Stimulated activated CD4-positive, alpha-beta T cell treated with anti-CD3 and anti-CD28 coated beads, TNF-alpha, amount 100 ng/mL, for 48 hours (primary cell): ENCODE measurements around the gene PPP2R3C.
A peak's percentile ranks its signal among the peaks of the same experiment; 100 is the strongest.
"Not testable (repeated sequence)": the region's sequence is repeated elsewhere in the genome, so short reads cannot be mapped to it uniquely, and the experiment has no call there.

Source experiments
- DNase-seq, 3 donors: peaks; one replicate each; pipeline ENCODE4 v3.0.0-alpha.2; 2020; ENCODE audit warnings: low read depth in 3 of 3

The PPP2R3C gene

GRCh38 chr14:35121887-35122695 lies at the start of gene PPP2R3C, which contains the start of gene PRORP:
TSS of gene PPP2R3C (minus strand) at chr14:35121990. CDS start at chr14:35121959, 31 bp downstream.
TSS of gene PRORP (plus strand) at chr14:35122552. CDS start at chr14:35123246, 694 bp downstream.
- peak; percentile 79 to 83 (median 82) for DNase-seq

GRCh38 chr14:35167496-35167895 lies 45.7 kb upstream of the PPP2R3C start:
- no peak for DNase-seq

- no peak for DNase-seq
These were observed 43.1 kb upstream of the PPP2R3C start for GRCh38 chr14:35164849-35165248.

- no peak for DNase-seq
These were observed 41.6 kb upstream of the PPP2R3C start for GRCh38 chr14:35163384-35163783.

- DNase-seq: no peak
These were observed 39.4 kb upstream of the PPP2R3C start for GRCh38 chr14:35161231-35161630.

- no peak for DNase-seq
These were observed 38.1 kb upstream of the PPP2R3C start for GRCh38 chr14:35159742-35160409.

GRCh38 chr14:35158951-35159653 lies 37.3 kb upstream of the PPP2R3C start:
- no peak for DNase-seq

GRCh38 chr14:35158491-35158890 lies 36.7 kb upstream of the PPP2R3C start:
- no peak for DNase-seq

GRCh38 chr14:35155962-35156361 lies 34.2 kb upstream of the PPP2R3C start:
- DNase-seq: no peak

- DNase-seq: no peak
These were observed 32.2 kb upstream of the PPP2R3C start for GRCh38 chr14:35154016-35154415.

GRCh38 chr14:35152531-35152930 lies 30.7 kb upstream of the PPP2R3C start:
- DNase-seq: not testable (repeated sequence)

- no peak for DNase-seq
These were observed 27.4 kb upstream of the PPP2R3C start for GRCh38 chr14:35149239-35149638.

GRCh38 chr14:35147711-35148110 lies 25.9 kb upstream of the PPP2R3C start:
- DNase-seq: no peak

GRCh38 chr14:35147186-35147585 lies 25.4 kb upstream of the PPP2R3C start:
- DNase-seq: no peak

GRCh38 chr14:35146711-35147149 lies 24.9 kb upstream of the PPP2R3C start:
- DNase-seq: no peak

- no peak for DNase-seq
These were observed 22.2 kb upstream of the PPP2R3C start for GRCh38 chr14:35144029-35144428.

GRCh38 chr14:35140718-35141581 lies 19.2 kb upstream of the PPP2R3C start:
- no peak for DNase-seq

GRCh38 chr14:35138585-35138984 lies 16.8 kb upstream of the PPP2R3C start:
- no peak for DNase-seq

- DNase-seq: no peak
These were observed 12.7 kb upstream of the PPP2R3C start for GRCh38 chr14:35134329-35135123.

GRCh38 chr14:35133542-35134328 lies 11.9 kb upstream of the PPP2R3C start:
- DNase-seq: no peak
